Ectodermal cell (in vitro differentiated cells): ENCODE measurements around the gene ACTN2.

Experiments
- H3K27ac ChIP-seq: 2 replicates; pipeline ENCODE4 v1.7.0; 2013; ENCODE audit warnings: mild to moderate bottlenecking, low read depth, low read length; ENCODE audit not compliant: insufficient read depth, poor library complexity, severe bottlenecking
- H3K27me3 ChIP-seq: 2 replicates; pipeline ENCODE4 v1.7.0; 2013; ENCODE audit warnings: mild to moderate bottlenecking, low read length; ENCODE audit not compliant: insufficient read depth, control insufficient read depth, poor library complexity, severe bottlenecking
- H3K36me3 ChIP-seq: one replicate; pipeline ENCODE4 v1.7.0; 2013; ENCODE audit warnings: low read length; ENCODE audit not compliant: control insufficient read depth, insufficient read depth
- H3K4me1 ChIP-seq: one replicate; pipeline ENCODE4 v1.7.0; 2013; ENCODE audit warnings: low read length; ENCODE audit not compliant: control insufficient read depth, insufficient read depth
- H3K4me3 ChIP-seq: 2 replicates; pipeline ENCODE4 v1.7.0; 2013; ENCODE audit warnings: low read depth, low read length, control low read depth; ENCODE audit not compliant: insufficient read depth
- H3K9me3 ChIP-seq: 2 replicates; pipeline ENCODE4 v1.7.0; 2013; ENCODE audit warnings: mild to moderate bottlenecking, low read length, moderate library complexity; ENCODE audit not compliant: control insufficient read depth
- WGBS, 2 experiments: methylation state at CpG; one replicate each; pipeline ENCODE4 v1.1.7; 2013; ENCODE audit warnings: missing lambda C conversion rate in 2 of 2; 5-methylcytosine and 5-hydroxymethylcytosine counted together

ACTN2 gene

GRCh38 chr1:236751385-236751784, 65.1 kb downstream of the ACTN2 start:
- no peaks in the 10 kb centered on the region for H3K9me3 ChIP-seq
- H3K36me3 ChIP-seq: no peaks in the 10 kb centered on the region
- H3K4me3 ChIP-seq: no peak overlapping the region
- no peaks in the 10 kb centered on the region for H3K27me3 ChIP-seq
- no peak overlapping the region for H3K27ac ChIP-seq
- no peaks in the 10 kb centered on the region for H3K4me1 ChIP-seq
- 95% methylated on average over 16 of the region's 16 CpGs for WGBS, 2 experiments

GRCh38 chr1:236751935-236752334, 65.6 kb downstream of the ACTN2 start:
- H3K4me3 ChIP-seq: no peak overlapping the region
- 93 to 94% methylated on average over 4 of the region's 4 CpGs for WGBS, 2 experiments
- no peak overlapping the region for H3K27ac ChIP-seq
- H3K4me1 ChIP-seq: no peaks in the 10 kb centered on the region
- no peaks in the 10 kb centered on the region for H3K36me3 ChIP-seq
- H3K27me3 ChIP-seq: no peaks in the 10 kb centered on the region
- H3K9me3 ChIP-seq: no peaks in the 10 kb centered on the region

- Histone ChIP-seq H3K27ac (no peak overlapping the region), H3K4me3 (no peak overlapping the region), H3K9me3 (no peaks in the 10 kb centered on the region), H3K4me1 (no peaks in the 10 kb centered on the region), H3K27me3 (no peaks in the 10 kb centered on the region), H3K36me3 (no peaks in the 10 kb centered on the region)
- 68 to 73% methylated on average over 5 of the region's 5 CpGs for WGBS, 2 experiments
Measured at GRCh38 chr1:236753516-236753915, 67.2 kb downstream of the ACTN2 start.

- no peak overlapping the region for H3K27ac ChIP-seq
- whole genome bisulfite sequencing, 2 experiments: 95 to 96% methylated on average over 14 of the region's 14 CpGs
- no peaks in the 10 kb centered on the region for H3K9me3 ChIP-seq
- H3K36me3 ChIP-seq: no peaks in the 10 kb centered on the region
- no peaks in the 10 kb centered on the region for H3K4me1 ChIP-seq
- H3K27me3 ChIP-seq: no peaks in the 10 kb centered on the region
- H3K4me3 ChIP-seq: no peak overlapping the region
Measured at GRCh38 chr1:236753964-236754363, 67.7 kb downstream of the ACTN2 start.

- Histone ChIP-seq H3K36me3 (no peaks in the 10 kb centered on the region), H3K9me3 (no peaks in the 10 kb centered on the region), H3K27ac (no peak overlapping the region), H3K27me3 (no peaks in the 10 kb centered on the region), H3K4me1 (no peaks in the 10 kb centered on the region), H3K4me3 (no peak overlapping the region)
- 93% methylated on average over 18 of the region's 18 CpGs for WGBS, 2 experiments
Measured at GRCh38 chr1:236754525-236755210, 68.4 kb downstream of the ACTN2 start.

DNA sequence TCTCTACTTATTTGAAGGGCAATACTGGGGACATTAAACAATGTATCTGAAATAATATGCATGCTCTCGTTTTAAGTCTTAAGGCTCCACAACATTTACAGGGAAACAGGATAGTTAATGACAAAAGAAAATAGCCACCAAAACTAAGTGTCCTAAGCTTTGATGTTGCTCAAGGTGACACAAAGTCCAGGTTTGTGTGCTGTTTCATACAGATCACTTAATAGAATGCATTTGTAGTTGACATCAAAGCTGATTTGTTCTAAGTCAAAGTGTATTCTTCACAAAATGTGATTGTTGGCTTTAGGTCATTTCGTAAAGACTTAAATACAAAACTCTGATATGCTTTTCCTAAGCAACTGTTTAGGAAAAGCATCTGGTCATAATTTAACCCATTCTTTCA, 71.3 kb downstream of the ACTN2 start:
- H3K27me3 ChIP-seq: no peaks in the 10 kb centered on the region
- H3K27ac ChIP-seq: no peak overlapping the region
- H3K4me3 ChIP-seq: no peak overlapping the region
- 98 to 100% methylated on average over 2 of the region's 2 CpGs for WGBS, 2 experiments
- no peaks in the 10 kb centered on the region for H3K4me1 ChIP-seq
- no peaks in the 10 kb centered on the region for H3K36me3 ChIP-seq
- H3K9me3 ChIP-seq: no peaks in the 10 kb centered on the region

GRCh38 chr1:236759252-236759859, 73.1 kb downstream of the ACTN2 start:
- no peaks in the 10 kb centered on the region for H3K36me3 ChIP-seq
- 49 to 51% methylated on average over 3 of the region's 3 CpGs for WGBS, 2 experiments

GRCh38 chr1:236760480-236760879, 74.2 kb downstream of the ACTN2 start:
- Histone ChIP-seq H3K27me3 (no peaks in the 10 kb centered on the region), H3K27ac (no peak overlapping the region), H3K36me3 (no peaks in the 10 kb centered on the region), H3K4me3 (no peak overlapping the region), H3K4me1 (no peaks in the 10 kb centered on the region), H3K9me3 (no peaks in the 10 kb centered on the region)
- 90 to 96% methylated on average over 6 of the region's 6 CpGs for WGBS, 2 experiments

More at GRCh38 chr1:236759252-236759859, 73.1 kb downstream of the ACTN2 start:
- Histone ChIP-seq H3K9me3 (no peaks in the 10 kb centered on the region), H3K27me3 (no peaks in the 10 kb centered on the region), H3K4me1 (no peaks in the 10 kb centered on the region), H3K27ac (no peak overlapping the region), H3K4me3 (no peak overlapping the region)

GRCh38 chr1:236760986-236761385, 74.7 kb downstream of the ACTN2 start:
- WGBS, 2 experiments: 95 to 96% methylated on average over 14 of the region's 14 CpGs
- H3K4me1 ChIP-seq: no peaks in the 10 kb centered on the region
- H3K36me3 ChIP-seq: no peaks in the 10 kb centered on the region
- H3K4me3 ChIP-seq: no peak overlapping the region
- no peak overlapping the region for H3K27ac ChIP-seq
- H3K27me3 ChIP-seq: no peaks in the 10 kb centered on the region
- no peaks in the 10 kb centered on the region for H3K9me3 ChIP-seq

DNA sequence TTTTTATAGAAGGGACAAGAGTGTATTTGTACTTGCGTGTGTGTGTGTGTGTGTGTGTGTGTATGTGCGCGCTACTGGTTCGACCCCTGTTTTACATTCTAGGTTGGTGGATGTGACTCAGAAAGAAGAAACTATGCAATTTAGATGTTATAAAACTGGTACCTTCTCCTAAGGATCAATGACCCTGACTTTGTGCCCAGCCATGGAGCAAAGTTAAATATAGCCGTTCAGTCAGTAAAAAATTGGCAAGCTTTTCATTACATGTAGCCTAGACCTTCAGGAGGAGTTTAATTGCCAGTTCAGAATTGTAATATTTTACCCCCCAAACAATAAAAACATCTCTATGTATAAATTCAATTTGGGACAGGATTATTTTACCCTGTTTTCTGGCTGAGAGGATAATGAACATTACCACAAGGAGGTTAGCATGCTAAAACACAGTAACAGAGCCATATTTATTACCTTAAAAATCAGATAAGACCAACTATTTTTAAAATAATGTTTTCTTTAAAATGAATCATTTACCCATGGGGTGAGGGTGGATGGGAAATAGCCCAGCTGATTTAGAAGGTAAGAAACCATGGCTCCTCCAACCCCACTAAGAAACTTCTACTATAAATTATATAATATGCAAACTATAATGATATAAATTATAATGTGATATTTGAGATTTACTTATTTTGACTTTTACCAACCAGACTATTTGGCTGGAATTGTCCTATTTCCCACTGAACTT, 75.3 kb downstream of the ACTN2 start:
- Histone ChIP-seq H3K9me3 (no peaks in the 10 kb centered on the region), H3K27me3 (no peaks in the 10 kb centered on the region), H3K4me1 (no peaks in the 10 kb centered on the region), H3K4me3 (no peak overlapping the region), H3K27ac (no peak overlapping the region), H3K36me3 (no peaks in the 10 kb centered on the region)
- 86 to 94% methylated on average over 5 of the region's 5 CpGs for WGBS, 2 experiments
